GM19328 (cell line): ENCODE data around the gene NHLRC4.

ENCODE experiments used
- ATAC-seq: cut with Tn5 transposase; IDR thresholded peaks from one replicate; pipeline ENCODE4 v1.9.1; 2021; ENCODE audit warnings: mild to moderate bottlenecking, moderate library complexity; ENCODE audit not compliant: unreplicated experiment

Gene NHLRC4

DNA sequence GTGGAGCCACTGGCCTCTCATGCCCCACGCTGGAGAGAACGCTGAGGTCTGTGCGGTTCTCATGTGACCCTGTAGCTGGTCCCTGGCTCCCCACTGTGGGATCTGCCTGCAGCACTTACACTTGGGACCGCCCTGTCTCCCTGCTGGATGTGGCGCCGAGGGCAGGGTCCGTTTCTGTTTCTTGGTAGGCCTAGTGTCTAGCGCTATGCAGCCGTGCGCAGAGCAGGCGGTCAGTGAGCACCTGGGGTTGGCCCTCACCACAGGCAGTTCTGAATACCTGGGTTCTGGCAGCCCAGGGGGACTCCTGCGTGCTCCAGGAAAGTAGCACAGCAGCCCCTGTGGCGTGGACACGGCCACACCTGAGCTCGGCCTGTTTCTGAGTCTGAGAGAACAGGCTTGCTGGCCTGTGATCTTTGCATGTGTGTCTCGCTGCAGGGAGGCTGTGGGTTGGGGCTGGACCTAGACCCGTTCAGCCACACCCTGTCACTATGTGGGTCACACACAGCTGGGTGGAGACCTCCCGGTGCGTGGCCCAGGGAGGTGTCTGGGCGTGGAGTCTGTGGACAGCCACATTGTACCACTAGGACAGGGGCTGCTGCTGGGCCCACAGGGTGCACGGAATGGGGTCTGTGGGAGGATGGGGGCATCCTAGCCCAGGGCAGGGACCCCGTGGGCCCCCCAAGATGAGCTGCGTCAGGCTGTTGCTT lies 36.5 kb upstream of the NHLRC4 start:
- ATAC-seq, result no peak

GRCh38 chr16:531494-532125 lies 35.2 kb upstream of the NHLRC4 start:
- no peak for ATAC-seq

- ATAC-seq, result no peak
Observed at GRCh38 chr16:533391-534123, 33.2 kb upstream of the NHLRC4 start.

GRCh38 chr16:534135-534534 lies 32.7 kb upstream of the NHLRC4 start:
- no peak for ATAC-seq

GRCh38 chr16:534856-535445 lies 31.9 kb upstream of the NHLRC4 start:
- ATAC-seq, result no peak

- ATAC-seq, result no peak
Observed at GRCh38 chr16:535446-536405, 31.1 kb upstream of the NHLRC4 start.

GRCh38 chr16:536746-537145 lies 30.1 kb upstream of the NHLRC4 start:
- no peak for ATAC-seq

DNA sequence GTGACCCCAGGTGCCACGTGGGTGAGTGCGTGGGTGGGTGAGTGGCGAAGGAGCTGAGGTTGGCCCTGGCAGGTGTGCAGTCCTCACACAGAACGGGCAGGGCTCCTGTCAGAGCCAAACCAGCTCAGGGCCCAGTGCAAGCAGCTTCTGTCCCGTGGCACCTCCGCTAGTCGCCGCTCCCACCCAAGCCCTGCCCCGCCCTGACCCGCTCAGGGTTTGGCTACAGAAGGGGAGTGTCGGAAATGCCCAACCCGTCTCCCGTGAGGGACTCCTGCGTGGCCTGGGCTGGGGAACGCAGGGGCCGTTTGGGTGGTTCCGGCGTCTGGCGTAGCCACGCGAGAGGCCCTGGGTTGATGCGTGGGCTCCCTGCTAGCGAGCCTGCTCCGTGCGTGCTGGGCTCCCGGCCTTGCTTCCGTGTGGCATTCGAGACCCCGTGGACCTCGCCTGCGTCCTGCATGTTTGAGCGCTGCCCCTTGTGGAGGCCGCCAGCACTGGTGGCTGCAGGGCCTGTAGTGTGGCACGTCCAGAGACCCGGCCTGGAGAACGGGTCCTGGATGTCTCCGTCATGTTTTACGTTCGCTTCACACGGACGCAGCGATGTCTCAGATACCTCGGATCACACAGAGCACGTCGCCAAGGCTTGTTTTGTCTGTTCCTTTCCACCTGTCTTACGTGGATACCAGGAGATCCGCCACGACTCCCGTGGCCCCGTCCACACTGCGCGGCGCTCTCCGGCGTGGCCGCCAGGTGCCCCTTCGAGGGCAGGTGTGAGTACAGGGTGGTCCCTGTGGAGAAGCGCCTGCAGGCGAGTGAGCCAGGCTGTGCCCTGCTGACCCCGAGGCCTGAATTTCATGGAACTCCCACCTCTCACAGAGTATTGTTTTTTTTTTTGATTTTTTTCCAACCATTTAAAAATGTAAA lies 29.1 kb upstream of the NHLRC4 start:
- no peak for ATAC-seq

DNA sequence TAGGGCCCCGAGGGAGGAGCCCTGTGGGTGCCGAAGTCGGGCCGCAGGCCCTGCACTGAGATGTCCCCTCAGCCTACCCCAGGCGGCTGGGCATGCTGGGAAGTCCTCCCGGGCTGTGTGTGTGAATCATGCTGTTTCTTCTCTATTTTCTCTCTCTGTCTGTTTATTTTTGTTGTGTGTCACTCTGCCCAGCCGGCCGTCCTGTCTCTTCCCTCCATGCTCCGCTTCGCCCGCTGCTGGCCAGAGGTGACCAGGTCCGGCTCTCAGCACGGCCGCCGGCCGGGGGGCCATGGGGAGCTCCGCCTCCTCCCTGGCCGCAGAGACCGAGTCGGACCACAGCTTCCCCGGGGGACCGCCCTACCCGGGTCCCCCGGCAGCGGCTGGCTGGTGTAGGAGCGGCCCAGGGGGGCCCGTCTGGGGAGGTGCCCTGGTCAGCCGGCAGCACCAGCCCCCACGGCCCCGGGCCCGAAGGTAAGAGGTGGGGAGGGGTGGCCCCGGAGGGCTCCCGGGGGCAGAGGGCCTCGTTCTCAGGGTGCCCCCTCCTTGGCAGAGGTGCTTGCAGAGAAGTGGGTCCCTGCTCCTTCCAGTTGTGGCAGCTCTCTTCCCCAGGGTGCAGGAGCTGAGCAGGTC lies 26.8 kb upstream of the NHLRC4 start:
- ATAC-seq, result no peak

DNA sequence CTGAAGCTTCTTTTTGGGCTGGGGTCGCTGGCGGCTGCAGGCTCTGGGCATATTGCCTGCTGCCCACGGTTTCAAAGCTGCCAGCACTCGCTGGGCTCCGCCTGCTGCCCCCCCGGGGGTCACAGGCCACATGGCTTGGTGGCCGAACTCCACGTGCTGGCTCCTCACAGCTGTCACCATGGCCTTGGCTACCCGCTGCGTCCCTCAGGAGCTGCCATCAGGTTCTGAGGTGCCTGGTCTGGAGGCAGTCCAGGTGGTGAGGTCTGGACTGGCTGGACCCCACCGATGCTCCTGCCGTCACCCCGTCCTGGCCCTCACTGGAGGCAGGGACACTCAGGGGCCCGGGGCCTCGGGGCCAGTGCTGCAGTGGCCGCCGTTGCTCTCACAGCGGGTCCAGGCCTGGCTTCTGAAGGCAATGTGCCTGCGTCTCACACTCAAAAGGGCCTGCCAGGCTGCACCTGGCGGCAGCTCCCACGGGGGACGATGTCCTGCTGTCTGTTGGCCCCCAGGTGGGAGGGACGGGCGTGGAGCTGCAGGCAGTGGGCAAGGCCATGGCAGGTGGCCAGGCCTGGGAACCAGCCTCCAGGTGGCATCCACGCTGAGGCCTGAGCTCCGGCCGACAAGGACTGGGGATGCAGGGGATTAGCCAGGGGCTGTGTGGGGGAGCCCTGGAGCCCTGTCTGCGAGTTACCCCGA lies 26.0 kb upstream of the NHLRC4 start:
- ATAC-seq, result no peak

GRCh38 chr16:543301-544164 lies 23.3 kb upstream of the NHLRC4 start:
- ATAC-seq, result no peak

DNA sequence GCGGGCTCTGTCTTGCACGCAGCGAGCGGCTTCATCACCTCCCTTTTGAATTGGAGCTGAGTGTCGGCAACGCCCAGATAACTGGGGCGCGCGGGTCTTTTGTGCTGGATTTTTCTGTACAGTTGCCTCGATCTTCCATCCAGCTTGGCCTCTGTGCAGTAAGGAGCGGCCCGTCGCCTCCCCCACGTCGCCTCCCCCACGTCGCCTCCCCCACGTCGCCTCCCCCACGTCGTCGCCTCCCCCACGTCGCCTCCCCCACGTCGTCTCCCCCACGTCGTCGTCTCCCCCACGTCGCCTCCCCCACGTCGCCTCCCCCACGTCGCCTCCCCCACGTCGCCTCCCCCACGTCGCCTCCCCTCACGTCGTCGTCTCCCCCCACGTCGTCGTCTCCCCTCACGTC lies 22.3 kb upstream of the NHLRC4 start:
- no peak for ATAC-seq

DNA sequence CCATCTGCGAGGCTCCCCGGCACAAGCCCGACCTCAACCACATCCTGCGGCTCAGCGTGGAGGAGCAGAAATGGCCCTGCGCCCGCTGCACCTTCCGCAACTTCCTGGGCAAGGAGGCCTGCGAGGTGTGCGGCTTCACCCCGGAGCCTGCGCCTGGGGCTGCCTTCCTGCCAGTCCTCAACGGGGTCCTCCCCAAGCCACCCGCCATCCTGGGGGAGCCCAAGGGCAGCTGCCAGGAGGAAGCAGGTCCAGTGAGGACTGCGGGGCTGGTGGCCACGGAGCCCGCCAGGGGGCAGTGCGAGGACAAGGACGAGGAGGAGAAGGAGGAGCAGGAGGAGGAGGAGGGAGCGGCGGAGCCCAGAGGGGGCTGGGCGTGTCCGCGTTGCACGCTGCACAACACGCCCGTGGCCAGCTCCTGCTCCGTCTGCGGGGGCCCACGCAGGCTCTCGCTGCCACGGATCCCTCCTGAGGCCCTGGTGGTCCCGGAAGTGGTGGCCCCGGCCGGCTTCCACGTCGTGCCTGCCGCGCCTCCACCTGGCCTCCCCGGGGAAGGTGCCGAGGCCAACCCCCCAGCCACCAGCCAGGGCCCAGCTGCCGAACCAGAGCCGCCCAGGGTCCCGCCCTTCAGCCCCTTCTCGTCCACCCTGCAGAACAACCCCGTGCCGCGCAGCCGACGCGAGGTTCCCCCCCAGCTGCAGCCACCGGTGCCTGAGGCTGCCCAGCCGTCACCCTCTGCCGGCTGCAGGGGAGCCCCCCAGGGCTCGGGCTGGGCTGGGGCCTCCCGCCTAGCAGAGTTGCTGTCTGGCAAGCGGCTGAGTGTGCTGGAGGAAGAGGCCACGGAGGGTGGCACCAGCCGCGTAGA lies 19.7 kb upstream of the NHLRC4 start:
- no peak for ATAC-seq

DNA sequence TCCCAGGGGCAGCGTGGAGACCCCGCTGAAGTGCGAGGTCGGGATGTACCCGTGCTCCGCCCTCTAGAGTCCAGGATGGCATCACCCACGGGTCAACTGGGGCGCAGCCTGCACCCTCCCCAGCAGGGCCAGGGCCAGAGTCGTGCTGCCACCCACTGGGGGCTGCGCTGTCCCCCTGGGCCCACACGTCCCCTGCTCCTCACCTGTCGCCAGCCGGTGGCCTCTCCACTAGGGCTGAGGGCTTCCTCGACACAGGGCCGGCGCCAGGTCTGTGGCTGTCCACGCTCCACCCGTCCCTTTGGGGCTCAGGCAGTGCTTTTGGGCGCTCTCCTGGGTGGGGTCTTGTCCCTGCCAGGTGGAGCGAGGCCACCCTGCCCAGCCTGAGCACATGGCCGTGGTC lies 18.2 kb upstream of the NHLRC4 start:
- no peak for ATAC-seq

GRCh38 chr16:549544-550263 lies 17.1 kb upstream of the NHLRC4 start:
- no peak for ATAC-seq

DNA sequence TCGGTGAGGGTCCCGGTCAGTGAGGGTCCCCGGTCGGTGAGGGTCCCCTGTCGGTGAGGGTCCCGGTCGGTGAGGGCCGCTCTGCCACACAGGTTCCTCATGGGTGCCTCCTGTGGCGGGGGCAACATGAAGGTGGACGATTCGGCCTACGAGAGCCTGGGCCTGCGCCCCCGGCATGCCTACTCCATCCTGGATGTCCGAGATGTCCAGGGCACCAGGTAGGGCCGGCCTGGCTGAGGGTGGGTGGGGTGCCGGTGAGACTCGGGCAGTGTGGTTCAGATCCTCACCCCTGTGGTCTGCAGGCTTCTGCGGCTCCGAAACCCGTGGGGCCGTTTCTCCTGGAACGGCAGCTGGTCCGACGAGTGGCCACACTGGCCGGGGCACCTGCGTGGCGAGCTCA lies 15.6 kb upstream of the NHLRC4 start:
- no peak for ATAC-seq
